Frontal cortex (tissue), 4 donors: ENCODE measurements around the gene SLC13A4. TPM values are rescaled to one million over a fixed set of nuclear protein-coding genes. Genes with fewer than 3 reads are reported as not detected.
"Not testable (repeated sequence)": the region's sequence is repeated elsewhere in the genome, so short reads cannot be mapped to it uniquely, and the experiment has no call there.

Experiments used
- DNase-seq, 2 donors: peaks; one replicate each; pipeline ENCODE4 v3.0.0; 2012; ENCODE audit warnings: low spot score in 2 of 2
- FAIRE-seq: peaks from 2 replicates; lab custom pipeline; 2012; peaks lifted over from hg19 to GRCh38; lab: Jason Lieb, UNC
- total RNA-seq: library from RNA; depleted of rRNA; stranded (reverse); fragments of >200 nt; gene quantifications from one replicate; pipeline ENCODE4 v1.2.3, GENCODE V29; 2014
- donor health status: control.
- donor health status: control.
- donor health status: control.

SLC13A4 gene
- total RNA-seq, 1 donor from 2014 or later: 12.6 TPM

DNA sequence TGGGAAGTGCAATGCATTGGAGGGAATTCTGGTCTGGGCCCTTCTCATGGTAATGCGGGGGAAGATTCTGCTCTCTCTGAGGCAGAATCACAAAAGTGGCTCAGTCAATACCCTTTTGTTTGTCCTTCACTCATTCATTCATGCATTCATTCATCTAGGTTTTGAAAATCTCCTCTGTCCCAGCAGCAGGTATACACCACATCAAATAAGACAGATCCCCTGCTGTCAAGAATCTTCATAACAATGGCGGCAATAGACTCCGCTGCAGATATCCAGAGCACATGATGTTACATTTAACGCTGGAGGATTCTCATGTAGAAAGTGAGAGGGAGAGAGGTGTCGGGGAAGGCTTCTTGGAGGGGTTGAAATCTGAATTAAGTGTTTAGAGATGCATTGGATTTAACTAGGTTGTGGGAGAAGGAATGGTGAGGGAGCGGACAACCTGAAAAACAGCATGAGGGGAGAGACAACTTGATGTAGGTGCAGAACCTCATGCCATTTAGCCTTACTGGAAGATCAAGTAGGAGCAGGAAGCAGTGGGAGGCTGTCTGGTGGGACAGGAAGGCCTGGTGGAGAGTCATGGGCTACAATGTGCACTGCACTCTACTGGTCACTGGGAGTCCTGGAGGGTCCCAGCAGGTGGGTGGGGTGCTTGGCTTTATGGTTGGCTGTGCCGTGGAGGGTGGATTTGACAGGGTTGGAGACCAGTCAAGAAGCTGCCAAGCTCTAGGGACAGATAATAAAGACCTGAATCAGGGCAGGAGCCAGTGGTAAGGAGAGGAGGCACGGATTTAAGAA, 25.8 kb upstream of the SLC13A4 start:
- DNase-seq (no peak), FAIRE-seq (no peak)

GRCh38 chr7:135748770-135749169, 20.8 kb upstream of the SLC13A4 start, which contains the start of gene FAM180A:
FAM180A (minus strand) TSS chr7:135748813; CDS start chr7:135748580, 233 bp downstream.
- FAIRE-seq: no peak
- no peak for DNase-seq

GRCh38 chr7:135747366-135747765, 19.4 kb upstream of the SLC13A4 start:
- DNase-seq (no peak), FAIRE-seq (no peak)

GRCh38 chr7:135745703-135746312, 17.8 kb upstream of the SLC13A4 start:
- no peak for FAIRE-seq
- DNase-seq: no peak

GRCh38 chr7:135744938-135745702, 17.1 kb upstream of the SLC13A4 start:
- FAIRE-seq (no peak), DNase-seq (no peak)

DNA sequence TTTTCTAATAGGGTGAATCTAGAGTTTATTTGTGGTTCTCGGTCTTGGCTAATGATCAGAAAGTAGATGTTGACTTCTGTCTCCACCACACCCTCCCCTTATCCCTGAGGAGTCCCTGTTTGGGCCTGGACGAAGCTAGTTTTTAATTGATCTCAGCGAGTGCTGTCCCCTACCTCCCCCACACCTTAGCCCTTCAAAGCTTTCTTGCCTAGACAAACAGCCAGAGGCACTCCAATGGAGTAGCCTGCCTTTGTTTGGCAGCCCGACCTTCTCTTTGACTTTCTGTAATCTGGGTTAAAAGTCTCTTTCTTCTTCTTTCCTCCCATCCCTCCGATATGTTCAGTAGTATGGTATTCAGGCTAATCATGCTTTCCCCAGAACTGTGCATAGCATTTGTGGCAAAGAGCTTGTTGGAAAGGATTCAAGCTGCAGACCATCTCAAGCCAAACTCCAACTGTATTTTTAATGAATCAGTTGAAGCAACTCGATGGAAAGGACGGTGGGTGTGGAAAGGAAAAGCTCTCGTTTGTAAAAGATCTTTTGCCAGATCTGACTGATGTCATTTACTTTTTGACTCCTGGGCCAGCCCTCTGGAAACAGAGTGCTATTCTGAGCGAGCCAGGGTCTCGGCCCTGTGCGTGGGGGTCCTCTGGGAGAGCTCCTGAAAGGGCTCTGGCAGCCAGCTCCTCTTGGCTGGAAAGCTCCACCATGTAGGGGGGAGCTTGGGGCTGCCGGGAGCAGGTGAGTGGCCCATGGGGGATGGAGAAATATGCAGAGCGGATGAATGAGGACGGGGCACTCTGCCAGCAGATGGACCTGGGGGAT, 16.1 kb upstream of the SLC13A4 start:
- FAIRE-seq (no peak), DNase-seq (no peak)

DNA sequence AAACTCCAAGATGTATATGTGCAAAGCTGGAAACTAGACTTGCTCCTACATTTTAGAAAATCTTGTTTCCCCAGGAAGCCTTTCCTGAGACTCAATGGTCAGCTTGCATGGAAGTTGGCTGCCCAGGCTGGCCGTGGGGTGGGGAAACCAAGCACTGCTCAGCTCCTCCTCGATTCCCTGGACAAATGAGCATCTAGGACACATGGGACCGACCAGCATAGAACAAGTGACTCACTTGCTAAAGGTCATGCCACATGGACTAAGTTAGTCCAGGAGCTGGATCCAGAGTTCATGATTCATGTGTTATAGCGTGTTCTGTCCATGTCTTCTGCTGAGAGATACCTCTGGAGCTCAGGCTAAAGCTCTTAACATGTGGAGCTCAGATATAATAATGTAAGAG, 14.4 kb upstream of the SLC13A4 start:
- FAIRE-seq (no peak), DNase-seq (no peak)

DNA sequence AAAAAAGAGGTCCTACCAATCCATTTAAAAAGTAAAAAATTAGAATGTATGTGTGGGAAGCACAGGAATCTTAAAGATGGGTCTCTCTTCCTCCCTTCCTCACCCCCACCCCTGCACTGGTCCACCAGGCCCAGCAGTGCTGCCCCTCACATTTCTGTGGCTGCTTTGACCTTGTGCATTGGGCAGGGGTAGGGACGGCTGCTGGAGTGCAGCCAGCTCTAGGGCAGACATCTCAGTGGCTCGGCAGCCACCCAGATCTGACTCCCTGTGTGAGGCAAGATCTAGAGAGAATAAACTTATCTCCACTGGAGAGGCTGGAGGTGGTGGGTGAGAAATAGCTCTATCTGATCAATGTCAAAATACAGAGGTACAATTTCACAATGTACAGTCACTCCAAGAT, 13.9 kb upstream of the SLC13A4 start:
- FAIRE-seq (no peak), DNase-seq (no peak)

DNA sequence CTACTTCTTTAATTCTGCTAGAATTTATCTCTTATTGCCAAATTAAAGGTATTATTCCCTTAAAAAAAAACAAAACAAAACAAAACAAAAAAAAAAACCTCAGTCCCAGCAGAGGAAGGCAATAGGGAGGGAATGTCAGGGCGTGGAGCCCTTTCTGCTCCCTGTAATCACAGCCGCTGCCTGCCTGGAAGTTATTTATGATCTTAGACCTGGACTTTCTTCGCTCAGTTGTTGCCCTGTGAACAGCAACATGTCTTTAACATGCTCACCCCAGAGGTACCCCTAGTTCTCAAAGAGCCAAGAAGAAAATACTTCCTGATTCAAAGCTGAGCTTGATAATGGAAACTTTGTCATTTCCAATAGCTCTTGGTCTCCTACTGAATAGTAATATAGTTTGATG, 12.9 kb upstream of the SLC13A4 start:
- DNase-seq (no peak), FAIRE-seq (no peak)

- FAIRE-seq, DNase-seq: not testable (repeated sequence)
These were observed 9.3 kb upstream of the SLC13A4 start for GRCh38 chr7:135737306-135737647.

DNA sequence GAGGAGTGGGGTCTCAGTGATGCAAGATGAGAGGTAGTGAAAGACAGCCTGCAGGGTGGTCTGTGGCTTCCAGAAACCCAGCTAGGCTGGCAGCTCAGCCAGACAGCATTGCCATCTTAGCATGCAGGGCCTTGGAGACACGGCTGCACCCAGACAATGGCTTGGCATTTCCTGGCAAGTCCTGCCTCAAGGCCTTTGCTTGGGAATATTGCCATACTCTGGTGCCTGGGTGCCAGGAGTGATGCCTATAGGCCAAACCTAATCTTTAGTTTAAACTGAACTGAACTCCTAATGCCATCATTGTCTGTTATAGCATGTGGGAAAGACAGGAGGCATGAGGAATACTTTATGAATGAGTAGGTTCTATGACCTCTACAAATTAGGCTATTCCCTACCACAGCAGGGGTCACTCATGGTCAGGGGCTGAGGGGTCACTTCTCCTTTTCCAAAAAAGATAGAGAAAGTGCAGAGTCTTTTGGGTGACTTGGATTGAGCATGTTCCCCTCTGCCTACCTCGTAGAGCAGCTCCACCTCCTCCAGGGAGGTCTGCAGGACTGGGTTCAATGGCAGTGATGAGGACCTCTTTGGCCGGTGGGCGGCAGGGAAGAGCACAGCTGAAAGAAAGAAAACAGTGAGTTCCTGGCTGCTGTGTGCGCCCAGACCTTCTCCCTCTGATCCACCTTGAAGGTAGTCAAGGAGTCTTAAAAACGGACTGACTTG, 8.8 kb upstream of the SLC13A4 start:
- FAIRE-seq (no peak), DNase-seq (no peak)

GRCh38 chr7:135734343-135734689, 6.3 kb upstream of the SLC13A4 start:
- FAIRE-seq: no peak
- no peak for DNase-seq

DNA sequence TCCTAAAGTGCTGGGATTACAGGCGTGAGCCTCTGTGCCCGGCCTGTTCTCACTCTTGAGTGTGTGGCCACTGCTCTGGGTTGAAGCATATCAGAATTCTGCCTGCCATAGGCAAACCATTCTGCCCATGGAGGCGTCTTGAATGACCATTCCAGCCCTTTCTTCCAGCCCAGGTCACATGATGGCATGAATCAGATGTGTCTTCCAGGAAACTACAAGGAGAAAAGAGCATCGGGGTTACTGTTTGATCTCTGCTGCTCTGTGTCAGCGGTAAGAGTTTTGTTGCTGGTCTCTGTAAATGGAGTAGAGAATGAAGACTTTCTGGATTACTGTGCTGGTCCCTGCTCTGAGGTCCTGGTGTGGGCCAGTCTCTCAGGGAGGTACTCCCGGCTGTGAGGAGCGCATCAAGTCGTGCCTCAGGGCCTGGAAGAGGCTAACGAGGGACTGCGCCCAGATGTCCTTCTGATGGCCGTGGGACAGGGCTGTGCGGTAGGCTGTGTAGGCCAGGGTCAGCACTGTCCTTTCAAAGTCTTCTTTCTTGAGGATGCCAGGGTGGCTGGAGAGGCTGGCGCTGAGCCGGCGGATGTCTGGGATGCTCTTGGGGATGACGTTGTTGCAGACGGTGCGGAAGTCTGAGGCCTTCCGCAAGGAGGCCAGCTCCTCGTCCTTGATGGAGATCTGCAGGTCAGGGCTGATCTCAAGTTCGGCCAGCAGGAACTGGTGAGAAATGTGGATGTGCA, 5.8 kb upstream of the SLC13A4 start:
- no peak for FAIRE-seq
- no peak for DNase-seq

- no peak for FAIRE-seq
- DNase-seq: no peak
These were observed 3.1 kb upstream of the SLC13A4 start for GRCh38 chr7:135731131-135731530.

DNA sequence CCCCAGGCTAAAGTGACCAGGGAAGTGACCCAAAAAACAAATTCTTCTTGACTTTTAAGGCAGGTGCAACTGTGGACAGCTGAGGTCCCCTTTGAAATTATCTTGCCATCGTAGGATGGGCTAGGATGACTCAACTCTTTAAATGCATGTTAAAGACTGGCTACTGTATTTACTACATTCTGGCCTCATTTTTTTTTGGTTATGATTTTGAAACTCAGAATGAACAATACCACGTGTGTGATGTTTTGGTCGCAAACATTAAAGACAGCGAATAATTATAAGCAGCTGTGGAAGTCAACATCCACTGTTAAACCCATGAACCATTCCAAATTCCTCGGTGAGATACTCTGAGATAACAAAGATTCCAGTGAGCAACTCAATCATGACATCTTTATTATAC, 1.2 kb upstream of the SLC13A4 start:
- DNase-seq (no peak), FAIRE-seq (no peak)

GRCh38 chr7:135726911-135727673, 894 bp downstream of the SLC13A4 start:
- DNase-seq (no peak), FAIRE-seq (no peak)

- FAIRE-seq (no peak), DNase-seq (no peak)
These were observed 1.7 kb downstream of the SLC13A4 start for GRCh38 chr7:135726276-135726788.

DNA sequence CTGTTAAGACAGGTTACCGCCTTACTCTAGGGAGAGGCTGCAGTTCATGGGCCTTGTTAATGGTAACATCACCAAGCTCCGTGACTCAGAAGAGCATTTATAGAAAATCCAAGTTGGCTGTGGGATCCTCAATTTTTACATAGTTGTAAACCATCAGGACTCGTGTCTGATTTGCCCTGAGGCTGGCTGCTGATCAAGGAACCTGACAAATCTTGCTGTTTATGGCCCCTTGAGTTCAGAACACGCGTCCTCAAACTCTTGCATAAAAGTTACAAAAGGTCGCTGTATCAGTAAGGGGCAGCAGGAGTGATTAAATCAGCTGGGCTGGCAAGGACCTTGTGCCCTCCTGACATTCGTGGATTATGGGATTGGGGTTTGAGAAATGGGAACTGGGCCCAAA, 4.6 kb downstream of the SLC13A4 start:
- DNase-seq: no peak
- no peak for FAIRE-seq
